ENCODE data around the gene NME7. TPM values are rescaled to one million over a fixed set of nuclear protein-coding genes. Genes with fewer than 3 reads are reported as not detected.

NME7 gene
- total RNA-seq, 1 experiment from 2014 or later = 21.8 TPM

DNA sequence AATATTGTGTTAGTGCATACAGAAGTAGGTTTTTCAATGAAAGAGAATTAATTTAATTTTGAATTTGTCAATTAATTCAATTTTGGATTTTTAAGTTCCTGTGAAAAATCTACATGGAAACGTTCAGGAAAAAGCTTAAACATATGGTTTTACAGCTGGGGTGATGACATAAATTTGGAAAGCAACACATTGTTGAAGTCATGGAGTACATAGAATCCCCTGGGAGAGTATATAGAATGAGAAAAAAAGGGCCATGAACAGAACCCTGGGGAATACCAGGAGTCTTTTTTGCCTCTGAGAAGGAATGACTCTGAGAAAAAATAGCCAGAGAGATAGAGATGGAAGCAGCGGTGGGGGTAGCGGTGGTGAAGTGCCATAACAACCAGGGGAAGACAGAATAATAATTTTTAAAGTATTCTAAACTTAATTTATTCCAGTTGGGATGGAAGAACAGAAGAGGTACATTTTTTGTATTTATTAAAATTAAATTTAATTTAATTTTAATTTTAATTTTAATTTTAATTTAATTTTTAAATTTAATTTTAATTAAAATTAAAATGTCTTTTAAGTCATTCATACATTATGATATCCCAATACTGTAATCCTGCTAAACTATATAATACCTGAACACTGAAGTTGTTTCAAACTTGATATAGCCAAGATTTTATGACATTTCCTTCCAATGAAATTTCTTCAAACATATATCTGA is 48.9 kb downstream of the NME7 start:
- POLR2A ChIA-PET = no interaction called here

DNA sequence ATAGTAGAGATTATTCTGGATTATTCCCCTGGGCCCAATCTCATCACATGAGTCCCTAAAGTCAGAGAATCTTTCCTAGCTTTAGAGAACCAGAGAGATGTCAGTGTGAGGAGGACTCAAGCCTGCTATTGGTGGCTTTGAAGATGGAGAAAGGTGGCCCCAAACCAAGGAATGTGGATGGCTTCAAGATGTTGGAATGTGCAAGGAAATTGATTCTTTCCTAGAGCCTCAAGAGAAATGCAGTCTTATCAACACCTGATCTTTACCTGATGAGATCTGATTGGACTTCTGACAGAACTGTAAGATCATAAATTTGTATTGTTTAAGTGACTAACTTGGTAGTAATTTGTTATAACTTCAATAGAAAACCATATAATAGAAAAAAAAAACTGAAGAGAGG is 51.0 kb downstream of the NME7 start:
- H3K36me3 ChIP-seq (ENCODE audit: control insufficient read depth in 1 of 2, insufficient read depth in 2 of 2, low read length in 2 of 2) = no peaks in the 10 kb centered on the region
- no peak overlapping the region for H2AFZ ChIP-seq (ENCODE audit: low read depth, low read length, poor library complexity, severe bottlenecking)
- H3K4me3 ChIP-seq (replicated peaks in 1 of 2; ENCODE audit: low read depth in 1 of 2, low read length in 2 of 2) = no peak overlapping the region
- no peaks in the 10 kb centered on the region for H3K9me2 ChIP-seq (ENCODE audit: insufficient read depth)
- intact Hi-C loops (cut with micrococcal nuclease) = no loop called here
- H3K9ac ChIP-seq (ENCODE audit: low read length) = no peak overlapping the region
- RAD21 ChIA-PET (ENCODE audit: low non-redundant PET in 1 of 2, low total read pairs in 2 of 2, uncharacterized antibody in 2 of 2, unreplicated experiment in 2 of 2) = no interaction called here
- CTCF ChIA-PET = no interaction called here
- DNase-seq (ENCODE audit: low read depth, low spot score) = no peak
- peaks cover 2 to 20% of the 10 kb centered on the region in 2 experiments; a peak in 3 of 4 replicates for H3K4me1 ChIP-seq (ENCODE audit: control insufficient read depth in 1 of 2, insufficient read depth in 2 of 2, low read length in 2 of 2)
- H3K4me2 ChIP-seq (ENCODE audit: low read length) = no peak overlapping the region
- POLR2A ChIA-PET = no interaction called here
- H4K20me1 ChIP-seq (ENCODE audit: insufficient read depth) = no peaks in the 10 kb centered on the region
- ATAC-seq = no peak
- H3K79me2 ChIP-seq (ENCODE audit: insufficient read depth, low read length) = no peaks in the 10 kb centered on the region
- H3K27ac ChIP-seq (ENCODE audit: low read depth, low read length) = no peak overlapping the region
- H3K9me3 ChIP-seq (ENCODE audit: control insufficient read depth in 1 of 2, insufficient read depth in 1 of 2, low read depth in 1 of 2, low read length in 2 of 2) = no peaks in the 10 kb centered on the region
- TF ChIP-seq ELF1 (IDR thresholded peaks at IDR 0.05; ENCODE audit: borderline replicate concordance, low read depth) = no peak
- TF ChIP-seq, protein P1, sequence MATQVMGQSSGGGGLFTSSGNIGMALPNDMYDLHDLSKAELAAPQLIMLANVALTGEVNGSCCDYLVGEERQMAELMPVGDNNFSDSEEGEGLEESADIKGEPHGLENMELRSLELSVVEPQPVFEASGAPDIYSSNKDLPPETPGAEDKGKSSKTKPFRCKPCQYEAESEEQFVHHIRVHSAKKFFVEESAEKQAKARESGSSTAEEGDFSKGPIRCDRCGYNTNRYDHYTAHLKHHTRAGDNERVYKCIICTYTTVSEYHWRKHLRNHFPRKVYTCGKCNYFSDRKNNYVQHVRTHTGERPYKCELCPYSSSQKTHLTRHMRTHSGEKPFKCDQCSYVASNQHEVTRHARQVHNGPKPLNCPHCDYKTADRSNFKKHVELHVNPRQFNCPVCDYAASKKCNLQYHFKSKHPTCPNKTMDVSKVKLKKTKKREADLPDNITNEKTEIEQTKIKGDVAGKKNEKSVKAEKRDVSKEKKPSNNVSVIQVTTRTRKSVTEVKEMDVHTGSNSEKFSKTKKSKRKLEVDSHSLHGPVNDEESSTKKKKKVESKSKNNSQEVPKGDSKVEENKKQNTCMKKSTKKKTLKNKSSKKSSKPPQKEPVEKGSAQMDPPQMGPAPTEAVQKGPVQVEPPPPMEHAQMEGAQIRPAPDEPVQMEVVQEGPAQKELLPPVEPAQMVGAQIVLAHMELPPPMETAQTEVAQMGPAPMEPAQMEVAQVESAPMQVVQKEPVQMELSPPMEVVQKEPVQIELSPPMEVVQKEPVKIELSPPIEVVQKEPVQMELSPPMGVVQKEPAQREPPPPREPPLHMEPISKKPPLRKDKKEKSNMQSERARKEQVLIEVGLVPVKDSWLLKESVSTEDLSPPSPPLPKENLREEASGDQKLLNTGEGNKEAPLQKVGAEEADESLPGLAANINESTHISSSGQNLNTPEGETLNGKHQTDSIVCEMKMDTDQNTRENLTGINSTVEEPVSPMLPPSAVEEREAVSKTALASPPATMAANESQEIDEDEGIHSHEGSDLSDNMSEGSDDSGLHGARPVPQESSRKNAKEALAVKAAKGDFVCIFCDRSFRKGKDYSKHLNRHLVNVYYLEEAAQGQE (IDR thresholded peaks at IDR 0.05; ENCODE audit: low read depth) = no peak
- no peak for TF ChIP-seq ZNF274 (IDR thresholded peaks at IDR 0.05; ENCODE audit: low read depth, low read length)
- TF ChIP-seq FOSL1 (IDR thresholded peaks at IDR 0.05; ENCODE audit: low read depth) = no peak
- no peaks in the 10 kb centered on the region for H3K27me3 ChIP-seq (ENCODE audit: insufficient read depth, low read length)
- BruUV-seq (replicated peaks) = no TSS peak

More for the DNA sequence above, 48.9 kb downstream of the NME7 start:
- Histone ChIP-seq H3K4me2 (ENCODE audit: low read length) (no peak overlapping the region), H3K4me1 (ENCODE audit: control insufficient read depth in 1 of 2, insufficient read depth in 2 of 2, low read length in 2 of 2) (peaks cover 6 to 13% of the 10 kb centered on the region in 2 experiments; a peak in 3 of 4 replicates), H3K9ac (ENCODE audit: low read length) (no peak overlapping the region), H2AFZ (ENCODE audit: low read depth, low read length, poor library complexity, severe bottlenecking) (no peak overlapping the region), H3K79me2 (ENCODE audit: insufficient read depth, low read length) (no peaks in the 10 kb centered on the region), H4K20me1 (ENCODE audit: insufficient read depth) (no peaks in the 10 kb centered on the region), H3K9me3 (ENCODE audit: control insufficient read depth in 1 of 2, insufficient read depth in 1 of 2, low read depth in 1 of 2, low read length in 2 of 2) (no peaks in the 10 kb centered on the region), H3K9me2 (ENCODE audit: insufficient read depth) (no peaks in the 10 kb centered on the region), H3K27me3 (ENCODE audit: insufficient read depth, low read length) (no peaks in the 10 kb centered on the region), H3K36me3 (ENCODE audit: control insufficient read depth in 1 of 2, insufficient read depth in 2 of 2, low read length in 2 of 2) (no peaks in the 10 kb centered on the region), H3K4me3 (replicated peaks in 1 of 2; ENCODE audit: low read depth in 1 of 2, low read length in 2 of 2) (no peak overlapping the region), H3K27ac (ENCODE audit: low read depth, low read length) (no peak overlapping the region)
- intact Hi-C loops (cut with micrococcal nuclease) = no loop called here
- no TSS peak for BruUV-seq (replicated peaks)
- no peak for DNase-seq (ENCODE audit: low read depth, low spot score)
- CTCF ChIA-PET = no interaction called here
- RAD21 ChIA-PET (ENCODE audit: low non-redundant PET in 1 of 2, low total read pairs in 2 of 2, uncharacterized antibody in 2 of 2, unreplicated experiment in 2 of 2) = no interaction called here
- no peak for ATAC-seq
- TF ChIP-seq POLR2AphosphoS5 (IDR thresholded peaks at IDR 0.05; ENCODE audit: low read depth, low read length) = no peak
- TF ChIP-seq, protein P2, sequence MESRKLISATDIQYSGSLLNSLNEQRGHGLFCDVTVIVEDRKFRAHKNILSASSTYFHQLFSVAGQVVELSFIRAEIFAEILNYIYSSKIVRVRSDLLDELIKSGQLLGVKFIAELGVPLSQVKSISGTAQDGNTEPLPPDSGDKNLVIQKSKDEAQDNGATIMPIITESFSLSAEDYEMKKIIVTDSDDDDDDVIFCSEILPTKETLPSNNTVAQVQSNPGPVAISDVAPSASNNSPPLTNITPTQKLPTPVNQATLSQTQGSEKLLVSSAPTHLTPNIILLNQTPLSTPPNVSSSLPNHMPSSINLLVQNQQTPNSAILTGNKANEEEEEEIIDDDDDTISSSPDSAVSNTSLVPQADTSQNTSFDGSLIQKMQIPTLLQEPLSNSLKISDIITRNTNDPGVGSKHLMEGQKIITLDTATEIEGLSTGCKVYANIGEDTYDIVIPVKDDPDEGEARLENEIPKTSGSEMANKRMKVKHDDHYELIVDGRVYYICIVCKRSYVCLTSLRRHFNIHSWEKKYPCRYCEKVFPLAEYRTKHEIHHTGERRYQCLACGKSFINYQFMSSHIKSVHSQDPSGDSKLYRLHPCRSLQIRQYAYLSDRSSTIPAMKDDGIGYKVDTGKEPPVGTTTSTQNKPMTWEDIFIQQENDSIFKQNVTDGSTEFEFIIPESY (IDR thresholded peaks at IDR 0.05; ENCODE audit: extremely low read depth, insufficient replicate concordance, low read length) = no peak
- TF ChIP-seq POLR2A (IDR thresholded peaks at IDR 0.05; ENCODE audit: borderline replicate concordance, extremely low read depth, insufficient read depth, insufficient read length) = no peak
- TF ChIP-seq FOSL1 (IDR thresholded peaks at IDR 0.05; ENCODE audit: low read depth) = no peak
- TF ChIP-seq SIN3A (IDR thresholded peaks at IDR 0.05; ENCODE audit: low read depth) = no peak
- TF ChIP-seq TCF7L2 (IDR thresholded peaks at IDR 0.05; ENCODE audit: borderline replicate concordance, extremely low read depth, insufficient read depth, insufficient read length) = no peak
